ENCODE results near the gene BOK.
A peak's percentile ranks its signal among the peaks of the same experiment; 100 is the strongest.

BOK gene, protein sequence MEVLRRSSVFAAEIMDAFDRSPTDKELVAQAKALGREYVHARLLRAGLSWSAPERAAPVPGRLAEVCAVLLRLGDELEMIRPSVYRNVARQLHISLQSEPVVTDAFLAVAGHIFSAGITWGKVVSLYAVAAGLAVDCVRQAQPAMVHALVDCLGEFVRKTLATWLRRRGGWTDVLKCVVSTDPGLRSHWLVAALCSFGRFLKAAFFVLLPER

DNA sequence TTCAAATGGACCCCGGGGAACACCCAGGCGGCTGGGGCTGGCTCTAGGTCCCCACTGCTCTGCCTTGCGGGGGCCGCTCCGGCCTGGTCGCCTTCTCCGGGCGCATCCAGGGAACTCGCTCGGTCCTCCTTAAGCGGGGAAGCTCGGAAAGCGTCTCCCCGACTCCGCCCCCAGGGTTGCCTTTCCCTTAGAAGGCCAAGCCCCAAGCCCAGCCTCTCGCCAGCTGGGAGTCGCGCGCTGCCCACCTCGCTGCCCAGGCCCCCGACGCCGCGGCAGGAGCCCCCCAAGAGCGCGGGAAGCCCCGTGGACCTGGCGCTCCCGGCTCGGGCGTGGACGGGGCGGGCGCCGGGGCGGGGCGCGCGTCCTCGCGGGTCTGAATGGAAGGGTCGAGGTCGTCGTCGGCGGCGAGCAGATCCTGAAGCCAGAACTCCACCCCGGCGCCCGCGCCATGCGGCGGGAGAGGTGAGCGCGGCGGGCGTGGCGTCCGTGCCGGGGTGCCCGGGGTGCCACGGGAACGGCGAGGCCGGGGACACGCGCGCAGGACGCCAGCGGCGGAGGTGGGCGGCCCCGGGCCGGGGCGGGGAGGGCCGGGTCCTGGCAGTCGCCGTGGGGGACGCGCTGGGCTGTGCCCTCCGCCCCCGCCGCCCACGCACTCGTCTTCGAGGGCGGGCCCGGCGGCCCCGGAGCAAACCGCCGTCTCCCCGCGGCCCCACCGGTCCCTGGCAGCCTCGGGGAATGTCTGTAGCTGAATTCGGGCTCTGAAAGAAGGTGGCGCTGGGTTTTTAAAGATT lies at the start of gene BOK:
TSS of gene BOK (plus strand) at position 214 of the 791 bp plus-strand sequence. CDS start 739 bp downstream, outside the sequence.
- TF ChIP-seq, protein P1, sequence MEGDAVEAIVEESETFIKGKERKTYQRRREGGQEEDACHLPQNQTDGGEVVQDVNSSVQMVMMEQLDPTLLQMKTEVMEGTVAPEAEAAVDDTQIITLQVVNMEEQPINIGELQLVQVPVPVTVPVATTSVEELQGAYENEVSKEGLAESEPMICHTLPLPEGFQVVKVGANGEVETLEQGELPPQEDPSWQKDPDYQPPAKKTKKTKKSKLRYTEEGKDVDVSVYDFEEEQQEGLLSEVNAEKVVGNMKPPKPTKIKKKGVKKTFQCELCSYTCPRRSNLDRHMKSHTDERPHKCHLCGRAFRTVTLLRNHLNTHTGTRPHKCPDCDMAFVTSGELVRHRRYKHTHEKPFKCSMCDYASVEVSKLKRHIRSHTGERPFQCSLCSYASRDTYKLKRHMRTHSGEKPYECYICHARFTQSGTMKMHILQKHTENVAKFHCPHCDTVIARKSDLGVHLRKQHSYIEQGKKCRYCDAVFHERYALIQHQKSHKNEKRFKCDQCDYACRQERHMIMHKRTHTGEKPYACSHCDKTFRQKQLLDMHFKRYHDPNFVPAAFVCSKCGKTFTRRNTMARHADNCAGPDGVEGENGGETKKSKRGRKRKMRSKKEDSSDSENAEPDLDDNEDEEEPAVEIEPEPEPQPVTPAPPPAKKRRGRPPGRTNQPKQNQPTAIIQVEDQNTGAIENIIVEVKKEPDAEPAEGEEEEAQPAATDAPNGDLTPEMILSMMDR (IDR thresholded peaks at IDR 0.05; ENCODE audit: low read depth, low read length, missing control alignments) = no peak
- DNase-seq (ENCODE audit: low read depth) = no peak

DNA sequence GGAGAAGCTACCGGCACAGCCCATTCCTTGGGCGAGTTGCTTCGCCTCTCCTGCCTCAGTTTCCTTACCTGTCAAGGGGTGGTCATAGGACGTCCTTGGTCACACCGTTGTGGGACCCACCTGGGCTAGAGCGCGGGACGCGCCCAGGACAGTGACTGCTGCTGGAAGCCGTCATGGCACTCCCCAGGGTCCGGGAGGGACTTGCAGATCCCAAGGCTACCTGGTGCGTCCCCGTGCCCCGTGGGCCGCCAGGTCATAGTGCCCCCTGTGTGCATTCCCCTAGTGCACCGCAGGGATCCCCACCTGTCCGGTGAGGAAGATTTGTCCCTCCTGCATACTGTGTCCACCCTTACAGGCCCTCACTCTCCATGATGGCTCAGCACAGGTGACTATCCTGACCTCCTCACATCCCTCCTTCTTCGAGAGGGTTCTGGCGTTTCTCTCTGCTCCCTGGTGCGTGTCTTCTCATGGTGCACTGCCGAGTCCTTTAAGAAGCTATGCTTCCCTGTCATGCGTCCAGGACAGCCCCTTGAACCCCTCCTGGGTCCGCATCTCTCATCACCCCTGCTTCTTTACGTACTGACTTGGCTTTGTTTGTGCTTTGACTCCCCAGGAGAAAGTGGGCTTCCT lies 49.3 kb upstream of the BOK start:
- H3K4me3 ChIP-seq (ENCODE audit: low read depth, low read length) = peak overlapping the region; percentile 91
- TF ChIP-seq, protein P1 (IDR thresholded peaks at IDR 0.05; ENCODE audit: low read depth, low read length, missing control alignments) = no peak
- no peak for DNase-seq (ENCODE audit: low read depth)

More for the DNA sequence above, at the start of gene BOK:
- peak within 1 kb of the TSS; percentile 48 for H3K4me3 ChIP-seq (ENCODE audit: low read depth, low read length)

DNA sequence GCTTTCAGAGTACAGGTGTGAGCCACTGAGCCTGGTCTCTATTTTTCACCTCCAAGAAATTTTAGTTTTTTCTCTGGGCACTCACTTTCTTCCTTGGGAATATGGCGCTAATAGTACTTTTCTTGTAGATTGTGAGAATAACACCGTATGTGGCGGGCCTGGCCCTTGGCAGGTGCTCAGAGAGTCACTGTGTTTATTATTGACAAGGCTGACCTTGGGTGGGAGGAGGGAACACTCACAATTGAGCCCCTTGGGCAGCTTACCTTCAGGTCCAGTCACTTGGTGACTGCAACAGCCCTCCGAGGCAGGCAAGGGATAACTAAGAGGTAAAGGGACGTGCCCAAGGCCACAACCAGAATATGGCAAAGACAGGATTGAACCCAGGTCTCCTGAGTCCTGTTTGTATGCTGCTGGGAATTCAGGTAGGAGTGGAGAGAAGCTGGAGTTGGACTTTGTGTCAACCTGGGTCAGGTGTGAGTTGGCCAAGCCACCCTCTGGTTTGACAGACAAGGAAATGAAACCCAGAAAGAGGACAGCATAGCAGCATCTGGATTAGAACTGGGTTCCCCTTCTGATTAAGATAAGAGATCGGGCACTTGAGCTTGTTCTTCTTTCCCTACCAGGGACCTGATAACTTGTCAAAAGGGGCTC lies 47.3 kb upstream of the BOK start:
- DNase-seq (ENCODE audit: low read depth) = no peak
- TF ChIP-seq, protein P1 (IDR thresholded peaks at IDR 0.05; ENCODE audit: low read depth, low read length, missing control alignments) = no peak
- H3K4me3 ChIP-seq (ENCODE audit: low read depth, low read length) = no peak overlapping the region

DNA sequence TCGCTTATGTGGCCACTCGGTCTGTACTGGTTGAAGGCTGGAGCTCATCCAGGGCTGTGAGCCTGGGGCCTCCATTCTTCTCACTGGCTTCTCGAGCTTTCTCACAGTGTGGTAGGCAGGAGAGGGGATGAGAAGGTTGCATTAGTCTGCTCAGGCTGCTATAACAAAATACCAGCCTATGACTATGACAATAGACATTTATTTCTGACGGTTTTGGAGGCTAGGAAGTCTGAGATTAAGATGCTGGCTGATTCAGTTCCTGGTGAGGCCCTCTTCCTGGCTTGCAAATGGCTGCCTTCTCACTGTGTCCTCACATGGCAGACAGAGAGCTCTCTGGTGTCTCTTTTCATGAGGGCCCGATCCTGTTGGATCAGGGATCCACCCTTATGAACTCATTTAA lies 44.0 kb upstream of the BOK start:
- H3K4me3 ChIP-seq (ENCODE audit: low read depth, low read length) = no peak overlapping the region
- no peak for DNase-seq (ENCODE audit: low read depth)
- TF ChIP-seq, protein P1 (IDR thresholded peaks at IDR 0.05; ENCODE audit: low read depth, low read length, missing control alignments) = no peak

DNA sequence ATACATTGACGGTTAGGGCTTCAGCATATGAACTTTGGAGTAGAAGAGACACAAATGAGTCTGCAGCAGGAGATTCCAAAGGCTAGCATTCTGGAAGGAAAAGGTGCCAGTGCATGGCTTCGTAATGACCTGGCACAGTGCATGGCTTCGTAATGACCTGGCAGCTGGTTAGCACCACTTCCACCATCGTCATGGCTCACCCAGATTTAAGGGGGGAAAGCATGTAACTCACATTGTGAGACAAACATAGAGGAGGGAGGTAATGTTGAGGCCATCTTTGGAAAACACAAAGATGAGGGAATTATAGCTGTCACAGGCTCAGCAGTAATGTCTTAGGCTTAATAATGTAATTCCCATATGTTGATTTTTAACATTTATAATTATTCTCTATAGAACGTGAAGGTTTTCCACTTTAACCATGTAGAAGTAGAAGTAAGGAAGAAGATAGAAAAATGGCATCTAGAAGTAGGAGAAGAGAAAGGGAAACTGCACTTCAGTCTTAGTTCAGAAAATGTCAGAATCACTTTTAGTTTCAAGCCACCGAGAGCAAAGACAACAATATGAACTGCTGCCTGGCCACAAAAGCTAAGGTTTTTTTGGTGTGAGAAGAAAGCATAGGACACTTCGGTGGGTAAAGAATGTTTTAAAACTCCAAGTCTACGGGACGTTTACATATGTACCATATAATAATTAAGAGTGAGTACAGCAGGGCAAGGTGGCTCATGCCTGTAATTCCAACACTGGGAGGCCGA lies 43.4 kb upstream of the BOK start:
- peak; percentile 56 for DNase-seq (ENCODE audit: low read depth)
- H3K4me3 ChIP-seq (ENCODE audit: low read depth, low read length) = no peak overlapping the region
- TF ChIP-seq, protein P1 (IDR thresholded peaks at IDR 0.05; ENCODE audit: low read depth, low read length, missing control alignments) = no peak

DNA sequence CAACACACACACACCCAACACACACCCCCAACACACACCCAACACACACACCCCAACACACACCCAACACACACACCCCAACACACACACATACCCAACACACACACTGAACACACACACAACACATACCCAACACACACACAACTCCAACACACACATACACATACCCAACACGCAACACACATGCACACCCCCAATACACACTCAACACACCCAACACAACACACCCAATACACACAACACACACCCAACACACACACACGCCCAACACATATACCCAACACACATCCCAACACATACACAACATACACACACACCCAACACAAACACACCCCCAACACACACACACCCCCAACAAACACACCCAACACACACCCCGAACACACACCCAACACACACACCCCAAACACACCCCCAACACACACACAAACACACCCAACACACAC lies 42.0 kb upstream of the BOK start:
- TF ChIP-seq, protein P1 (IDR thresholded peaks at IDR 0.05; ENCODE audit: low read depth, low read length, missing control alignments) = no peak
- H3K4me3 ChIP-seq (ENCODE audit: low read depth, low read length) = no peak overlapping the region
- no peak for DNase-seq (ENCODE audit: low read depth)
